ENCODE data around the gene TBC1D5.

GRCh38 chr3:17629400-17629799 lies 113.0 kb downstream of the TBC1D5 start:
- TF ChIP-seq GATA2 (IDR thresholded peaks at IDR 0.05; ENCODE audit: low read depth, low read length) (no peak), GATA3 (IDR thresholded peaks at IDR 0.05; ENCODE audit: low read depth, low read length) (no peak)
